GM10248 (cell line): ENCODE data around the gene GDF11.

Source experiments
- CTCF ChIA-PET: fragments of 300-600 bp; sonication (Branson Sonifier 250); formaldehyde crosslinking; extraction: SDS; loops from one replicate; lab custom pipeline; 2021; ENCODE audit warnings: antibody characterized with exemption; lab: Yijun Ruan, JAX
- POLR2A ChIA-PET: fragments of 350-650 bp; sonication (Branson Sonifier 250); formaldehyde crosslinking; extraction: SDS; loops from one replicate; lab custom pipeline; 2020; ENCODE audit warnings: antibody characterized with exemption; lab: Yijun Ruan, JAX
- DNase-seq: peaks from one replicate; pipeline ENCODE4 v3.0.0; 2012; ENCODE audit errors: extremely low spot score
- TF ChIP-seq, protein P1 (sequence below): IDR thresholded peaks from 2 replicates; pipeline ENCODE4 v1.5.1; 2012; ENCODE audit warnings: mild to moderate bottlenecking, low read depth; ENCODE audit errors: extremely low read depth, missing control alignments, control extremely low read depth

GDF11 gene

DNA sequence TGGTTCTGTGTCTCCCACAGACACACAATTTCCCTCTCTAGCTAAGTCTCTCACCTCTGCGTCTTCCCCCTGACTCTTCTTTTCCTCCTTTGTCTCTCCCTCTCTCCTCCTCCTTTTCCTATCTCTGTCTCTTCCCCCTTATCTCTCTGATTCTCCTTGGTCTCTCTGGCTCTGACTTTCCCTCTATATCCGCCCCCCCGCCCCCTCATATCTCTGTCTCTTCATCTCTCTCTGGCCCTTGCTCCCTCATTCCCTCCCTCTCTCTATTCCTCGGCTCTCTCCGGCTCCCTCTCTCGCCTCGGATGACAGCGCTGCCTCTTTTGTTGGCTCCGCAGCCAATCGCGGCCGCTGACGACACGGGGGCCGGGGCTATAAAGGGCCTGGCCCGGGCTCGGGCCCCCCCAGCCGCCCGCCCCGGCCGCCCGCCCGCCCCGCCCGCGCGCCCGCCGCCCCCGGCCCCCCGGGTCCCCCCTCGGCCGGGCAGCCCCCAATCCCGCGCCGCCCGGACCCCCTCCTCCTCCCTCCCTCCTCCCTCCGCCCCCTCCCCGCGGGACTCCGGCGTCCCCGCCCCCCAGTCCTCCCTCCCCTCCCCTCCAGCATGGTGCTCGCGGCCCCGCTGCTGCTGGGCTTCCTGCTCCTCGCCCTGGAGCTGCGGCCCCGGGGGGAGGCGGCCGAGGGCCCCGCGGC, at the start of gene GDF11:
GDF11 (plus strand) TSS at position 404 of the 687 bp plus-strand sequence; CDS start at position 599, 195 bp downstream.
- TF ChIP-seq, protein P1, sequence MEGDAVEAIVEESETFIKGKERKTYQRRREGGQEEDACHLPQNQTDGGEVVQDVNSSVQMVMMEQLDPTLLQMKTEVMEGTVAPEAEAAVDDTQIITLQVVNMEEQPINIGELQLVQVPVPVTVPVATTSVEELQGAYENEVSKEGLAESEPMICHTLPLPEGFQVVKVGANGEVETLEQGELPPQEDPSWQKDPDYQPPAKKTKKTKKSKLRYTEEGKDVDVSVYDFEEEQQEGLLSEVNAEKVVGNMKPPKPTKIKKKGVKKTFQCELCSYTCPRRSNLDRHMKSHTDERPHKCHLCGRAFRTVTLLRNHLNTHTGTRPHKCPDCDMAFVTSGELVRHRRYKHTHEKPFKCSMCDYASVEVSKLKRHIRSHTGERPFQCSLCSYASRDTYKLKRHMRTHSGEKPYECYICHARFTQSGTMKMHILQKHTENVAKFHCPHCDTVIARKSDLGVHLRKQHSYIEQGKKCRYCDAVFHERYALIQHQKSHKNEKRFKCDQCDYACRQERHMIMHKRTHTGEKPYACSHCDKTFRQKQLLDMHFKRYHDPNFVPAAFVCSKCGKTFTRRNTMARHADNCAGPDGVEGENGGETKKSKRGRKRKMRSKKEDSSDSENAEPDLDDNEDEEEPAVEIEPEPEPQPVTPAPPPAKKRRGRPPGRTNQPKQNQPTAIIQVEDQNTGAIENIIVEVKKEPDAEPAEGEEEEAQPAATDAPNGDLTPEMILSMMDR: no peak
- ChIA-PET CTCF (interaction anchor here (0.9 to 3.5 kb wide), 6 partner anchors 15 to 375 kb away, joined by 3 to 16 read pairs (median 4); partner anchors contain the start of genes SUOX and ZC3H10), POLR2A (interaction anchor here (0.5 to 2.4 kb wide), 3 partner anchors 75 to 231 kb away, joined by 6 to 13 read pairs (median 8); partner anchors contain the start of genes ORMDL2, RAB5B and SARNP)
- DNase-seq: peak; percentile 83

DNA sequence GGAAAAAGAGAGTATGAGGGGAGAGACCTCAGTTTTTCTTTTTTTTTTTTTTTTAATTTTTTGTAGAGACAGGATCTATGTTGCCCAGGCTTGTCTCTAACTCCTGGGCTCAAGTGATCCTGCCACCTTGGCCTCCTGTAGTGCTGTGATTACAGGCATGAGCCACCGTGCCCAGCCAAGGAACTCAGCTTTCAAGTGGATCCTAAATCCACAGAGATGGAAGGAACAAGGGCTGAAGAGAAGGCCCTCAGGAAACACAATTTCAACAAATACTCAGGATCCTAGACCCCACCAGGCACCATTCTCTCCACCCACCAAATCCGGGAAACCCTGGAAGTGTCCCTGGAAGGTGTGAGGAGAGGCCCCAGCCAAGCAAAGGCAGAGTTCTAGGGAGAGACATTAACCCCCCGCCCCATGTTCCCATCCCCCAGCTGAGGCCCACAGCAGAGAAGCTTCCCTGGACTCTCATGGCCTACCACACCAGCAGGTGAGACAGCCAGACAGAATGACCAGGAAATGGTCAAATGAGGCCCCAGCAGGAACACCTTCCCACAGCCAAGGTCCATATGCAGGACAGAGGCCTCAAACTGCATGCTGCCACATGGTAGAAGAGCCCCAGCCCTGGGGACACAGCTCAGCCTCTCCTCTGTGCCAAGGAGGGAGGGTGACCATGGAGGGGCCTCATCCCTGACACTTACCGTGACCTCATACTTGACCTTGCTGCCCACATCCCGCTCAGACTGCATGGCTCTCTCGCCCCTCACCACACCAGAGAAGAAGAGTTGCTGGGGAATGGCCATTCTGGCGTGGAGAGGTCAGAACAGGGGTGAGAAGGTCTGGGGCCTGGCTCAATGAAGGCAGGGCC, 49.4 kb upstream of the GDF11 start:
- TF ChIP-seq, protein P1: no peak
- no peak for DNase-seq
- POLR2A ChIA-PET: no interaction called here
- CTCF ChIA-PET: interaction anchor here (1.2 kb wide), 1 partner anchor 16 kb away, joined by 3 read pairs; no protein-coding TSS in a partner anchor

GRCh38 chr12:55694188-55694515, 48.8 kb upstream of the GDF11 start:
- CTCF ChIA-PET: interaction anchor here (1.2 kb wide), 1 partner anchor 17 kb away, joined by 3 read pairs; no protein-coding TSS in a partner anchor
- DNase-seq: no peak
- POLR2A ChIA-PET: no interaction called here
- TF ChIP-seq, protein P1: no peak

- ChIA-PET CTCF (interaction anchor here (3.1 kb wide), 1 partner anchor 11 kb away, joined by 17 read pairs; no protein-coding TSS in a partner anchor), POLR2A (no interaction called here)
- TF ChIP-seq, protein P1: no peak
- DNase-seq: no peak
These were observed 48.3 kb upstream of the GDF11 start for GRCh38 chr12:55694651-55695050.

DNA sequence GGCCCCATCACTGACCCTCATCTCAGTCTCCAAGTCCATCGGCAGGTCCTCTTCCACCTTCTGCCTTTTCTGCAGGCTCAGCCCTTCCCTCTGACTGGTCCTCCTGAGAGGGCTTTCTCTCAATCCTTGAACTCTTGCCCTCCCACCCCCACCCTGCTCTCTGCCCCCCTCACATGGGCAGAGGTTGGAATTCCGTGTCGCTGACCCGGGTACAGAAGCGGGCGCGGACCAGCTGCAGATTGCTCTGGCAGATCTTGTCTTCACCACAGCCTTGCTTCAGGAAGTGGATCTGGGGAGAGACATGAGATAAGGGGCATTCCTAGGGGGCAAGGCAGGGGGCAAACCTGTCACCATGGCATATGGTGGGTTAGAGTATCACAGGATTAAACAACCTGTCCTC, 47.6 kb upstream of the GDF11 start:
- TF ChIP-seq, protein P1: no peak
- CTCF ChIA-PET: interaction anchor here (1.3 to 3.1 kb wide), 2 partner anchors 10 to 39 kb away, joined by 6 to 17 read pairs; no protein-coding TSS in a partner anchor
- no peak for DNase-seq
- POLR2A ChIA-PET: no interaction called here

GRCh38 chr12:55696141-55696540, 46.8 kb upstream of the GDF11 start:
- ChIA-PET CTCF (interaction anchor here (1.0 to 3.1 kb wide), 6 partner anchors 9 to 50 kb away, joined by 3 to 17 read pairs (median 4); partner anchors contain the start of gene RDH5), POLR2A (no interaction called here)

More at GRCh38 chr12:55696141-55696540, 46.8 kb upstream of the GDF11 start:
- TF ChIP-seq, protein P1: no peak
- DNase-seq: no peak
